Measurements from ENCODE around the gene OAT. TPM values are rescaled to one million over a fixed set of nuclear protein-coding genes. Genes with fewer than 3 reads are reported as not detected.

The OAT gene
- total RNA-seq, 2 donors from 2014 or later, result 22.8 to 40.9 TPM

- H3K27ac ChIP-seq, result no peak overlapping the region
- DNase-seq (no peak), ATAC-seq (no peak)
- intact Hi-C loops (cut with DNase I), result no loop called here
- no peaks in the 10 kb centered on the region for H3K9me3 ChIP-seq
- H3K27me3 ChIP-seq, result no peaks in the 10 kb centered on the region
- H3K4me3 ChIP-seq, result no peak overlapping the region
- WGBS, 2 donors, result 58 to 67% methylated on average over 5 of the region's 5 CpGs
- TF ChIP-seq POLR2A (IDR thresholded peaks at IDR 0.05) (no peak), CTCF (IDR thresholded peaks at IDR 0.05) (no peak)
- no peaks in the 10 kb centered on the region for H3K4me1 ChIP-seq
- H3K36me3 ChIP-seq (replicated peaks in 1 of 2; ENCODE audit: insufficient read depth in 1 of 2, low read depth in 2 of 2), result no peaks in the 10 kb centered on the region
These were observed 54.0 kb downstream of the OAT start for GRCh38 chr10:124364674-124365073.

- TF ChIP-seq CTCF (IDR thresholded peaks at IDR 0.05) (no peak), POLR2A (IDR thresholded peaks at IDR 0.05) (no peak)
- DNase-seq (no peak), ATAC-seq (no peak)
- Histone ChIP-seq H3K27me3 (no peaks in the 10 kb centered on the region), H3K27ac (no peak overlapping the region), H3K36me3 (replicated peaks in 1 of 2; ENCODE audit: insufficient read depth in 1 of 2, low read depth in 2 of 2) (no peaks in the 10 kb centered on the region), H3K4me1 (no peaks in the 10 kb centered on the region), H3K4me3 (no peak overlapping the region), H3K9me3 (no peaks in the 10 kb centered on the region)
- WGBS, 2 donors, result 67 to 77% methylated on average over 10 of the region's 10 CpGs
- intact Hi-C loops (cut with DNase I), result no loop called here
These were observed 56.2 kb downstream of the OAT start for GRCh38 chr10:124362568-124362967.

- Histone ChIP-seq H3K4me3 (no peak overlapping the region), H3K9me3 (no peaks in the 10 kb centered on the region), H3K27me3 (no peaks in the 10 kb centered on the region), H3K4me1 (no peaks in the 10 kb centered on the region), H3K27ac (no peak overlapping the region), H3K36me3 (replicated peaks in 1 of 2; ENCODE audit: insufficient read depth in 1 of 2, low read depth in 2 of 2) (no peaks in the 10 kb centered on the region)
- WGBS, 2 donors, result 72 to 73% methylated on average over 2 of the region's 2 CpGs
- intact Hi-C loops (cut with DNase I), result no loop called here
- ATAC-seq, result no peak
- no peak for DNase-seq
- no peak for TF ChIP-seq CTCF (IDR thresholded peaks at IDR 0.05)
- TF ChIP-seq POLR2A (IDR thresholded peaks at IDR 0.05), result no peak
These were observed 59.3 kb downstream of the OAT start for GRCh38 chr10:124359336-124359832.

DNA sequence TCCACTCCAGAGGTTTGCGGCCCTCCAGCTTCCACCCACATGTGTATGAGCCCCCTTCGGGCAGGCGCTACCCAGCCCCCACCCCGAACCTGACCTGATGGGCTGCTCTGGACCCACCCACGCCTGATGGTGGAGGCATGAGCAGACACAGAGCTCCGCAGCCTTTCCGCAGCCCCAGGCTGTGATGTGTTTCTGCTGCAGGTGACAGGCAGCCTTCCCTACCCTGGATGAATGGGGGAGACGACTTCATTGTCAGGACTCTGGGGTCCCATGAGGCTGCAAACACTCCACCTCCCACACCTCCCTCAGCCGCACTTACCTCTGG is 61.2 kb downstream of the OAT start:
- DNase-seq (no peak), ATAC-seq (no peak)
- H3K4me3 ChIP-seq, result no peak overlapping the region
- no peaks in the 10 kb centered on the region for H3K27me3 ChIP-seq
- WGBS, 2 donors, result 50 to 53% methylated on average over 5 to 9 of the region's 9 CpGs
- intact Hi-C loops (cut with DNase I), result no loop called here
- no peaks in the 10 kb centered on the region for H3K4me1 ChIP-seq
- no peak overlapping the region for H3K27ac ChIP-seq
- H3K9me3 ChIP-seq, result no peaks in the 10 kb centered on the region
- TF ChIP-seq POLR2A (IDR thresholded peaks at IDR 0.05), result no peak
- TF ChIP-seq CTCF (IDR thresholded peaks at IDR 0.05), result no peak
- H3K36me3 ChIP-seq (replicated peaks in 1 of 2; ENCODE audit: insufficient read depth in 1 of 2, low read depth in 2 of 2), result no peaks in the 10 kb centered on the region

- H3K4me1 ChIP-seq, result no peaks in the 10 kb centered on the region
- intact Hi-C loops (cut with DNase I), result no loop called here
- no peak for ATAC-seq
- WGBS, 2 donors, result 59 to 68% methylated on average over 9 to 13 of the region's 13 CpGs
- H3K9me3 ChIP-seq, result no peaks in the 10 kb centered on the region
- no peak overlapping the region for H3K27ac ChIP-seq
- TF ChIP-seq POLR2A (IDR thresholded peaks at IDR 0.05) (no peak), CTCF (IDR thresholded peaks at IDR 0.05) (no peak)
- H3K4me3 ChIP-seq, result no peak overlapping the region
- DNase-seq, result no peak
- no peaks in the 10 kb centered on the region for H3K27me3 ChIP-seq
- no peaks in the 10 kb centered on the region for H3K36me3 ChIP-seq (replicated peaks in 1 of 2; ENCODE audit: insufficient read depth in 1 of 2, low read depth in 2 of 2)
These were observed 61.8 kb downstream of the OAT start for GRCh38 chr10:124356701-124357560.
